Keratinocyte (primary cell): ENCODE results near the gene B3GNT4. TPM values are rescaled to one million over a fixed set of nuclear protein-coding genes. Genes with fewer than 3 reads are reported as not detected.

Experiments used
- DNase-seq: peaks from one replicate; pipeline ENCODE4 v3.0.0-alpha.2; 2011; ENCODE audit warnings: low read depth, missing footprints, low spot score
- FAIRE-seq: peaks from 2 replicates; lab custom pipeline; 2011; peaks lifted over from hg19 to GRCh38; lab: Jason Lieb, UNC
- H2AFZ ChIP-seq: 2 replicates; pipeline ENCODE4 v1.6.0; 2012; ENCODE audit warnings: low read length, control low read depth, inconsistent platforms; ENCODE audit not compliant: control insufficient read depth
- H3K27ac ChIP-seq: 2 replicates; pipeline ENCODE4 v1.5.1; 2011; ENCODE audit warnings: low read length; ENCODE audit not compliant: control insufficient read depth, insufficient read depth
- H3K27me3 ChIP-seq: 3 replicates; pipeline ENCODE4 v1.6.0; 2011; ENCODE audit warnings: low read length; ENCODE audit not compliant: control insufficient read depth, insufficient read depth; ENCODE audit errors: extremely low read depth
- H3K36me3 ChIP-seq, 2 experiments: 2 replicates in 1 of 2; 3 replicates in 1 of 2; pipeline ENCODE4 v1.5.1; 2011; ENCODE audit warnings: low read length in 2 of 2, mild to moderate bottlenecking in 1 of 2; ENCODE audit not compliant: control insufficient read depth in 2 of 2, insufficient read depth in 2 of 2; ENCODE audit errors: extremely low read depth in 1 of 2
- H3K4me1 ChIP-seq: 3 replicates; pipeline ENCODE4 v1.5.1; 2011; ENCODE audit warnings: low read length; ENCODE audit not compliant: control insufficient read depth, insufficient read depth; ENCODE audit errors: extremely low read depth
- H3K4me2 ChIP-seq: 3 replicates; pipeline ENCODE4 v1.6.0; 2011; ENCODE audit warnings: low read depth, low read length; ENCODE audit not compliant: control insufficient read depth, insufficient read depth; ENCODE audit errors: extremely low read depth
- H3K4me3 ChIP-seq, 3 experiments: fragments of 200-600 bp in 1 of 3; sonication (generic) in 1 of 3; 2 replicates in 2 of 3; 3 replicates in 1 of 3; pipeline ENCODE4 v1.5.1; 2011 to 2016; ENCODE audit warnings: low read length in 3 of 3, mild to moderate bottlenecking in 3 of 3, control low read depth in 2 of 3, inconsistent platforms in 1 of 3, low read depth in 1 of 3, mixed read lengths in 1 of 3, mixed run types in 1 of 3, moderate library complexity in 1 of 3; ENCODE audit not compliant: control insufficient read depth in 2 of 3, insufficient read depth in 2 of 3; ENCODE audit errors: extremely low read depth in 1 of 3
- H3K79me2 ChIP-seq: 2 replicates; pipeline ENCODE4 v1.6.0; 2012; ENCODE audit warnings: low read length; ENCODE audit not compliant: control insufficient read depth, insufficient read depth
- H3K9ac ChIP-seq: 3 replicates; pipeline ENCODE4 v1.6.0; 2011; ENCODE audit warnings: low read length; ENCODE audit not compliant: control insufficient read depth, insufficient read depth; ENCODE audit errors: extremely low read depth
- H3K9me1 ChIP-seq: 3 replicates; pipeline ENCODE4 v1.6.0; 2011; ENCODE audit warnings: low read length; ENCODE audit not compliant: control insufficient read depth, insufficient read depth; ENCODE audit errors: extremely low read depth
- H3K9me3 ChIP-seq: 2 replicates; pipeline ENCODE4 v1.5.1; 2012; ENCODE audit warnings: low read depth, low read length; ENCODE audit not compliant: control insufficient read depth
- H4K20me1 ChIP-seq: 3 replicates; pipeline ENCODE4 v1.6.0; 2011; ENCODE audit warnings: low read length; ENCODE audit not compliant: control insufficient read depth, insufficient read depth; ENCODE audit errors: extremely low read depth
- EZH2 ChIP-seq: IDR thresholded peaks from one replicate; pipeline ENCODE4 v1.6.1; 2012; ENCODE audit warnings: inconsistent platforms, mild to moderate bottlenecking, low read length, moderate library complexity
- dilution Hi-C: fragments of 300-500 bp; cut with MboI; formaldehyde crosslinking; loops from one replicate; pipeline ENCODE4 v1.7.0; 2020; ENCODE audit warnings: low sequenced_read_pairs; ENCODE audit not compliant: extremely low pct_ligation_motif_present
- polyA plus RNA-seq, 5 experiments: library from polyadenylated mRNA; depleted of rRNA in 3 of 5; stranded (reverse) in 3 of 5; stranded (forward) in 1 of 5; unstranded in 1 of 5; fragments of >200 nt; gene quantifications; 1 replicate in 1 of 5; 2 replicates in 3 of 5; 3 replicates in 1 of 5; pipeline versions ENCODE4 v1.2.1 to v1.2.3, GENCODE V29; 2011 to 2012; ENCODE audit warnings: missing spikeins in 2 of 5, low read depth in 1 of 5, low replicate concordance in 1 of 5
- TF ChIP-seq, protein P1 (sequence below), 3 experiments: IDR thresholded peaks in 1 of 3; conservative IDR thresholded peaks in 1 of 3; optimal IDR thresholded peaks in 1 of 3; 2 replicates in 2 of 3; 3 replicates in 1 of 3; pipeline versions ENCODE3 to v1.5.1; 2011; ENCODE audit warnings: low read length in 3 of 3, mild to moderate bottlenecking in 3 of 3, moderate library complexity in 2 of 3, control low read depth in 1 of 3, inconsistent platforms in 1 of 3; ENCODE audit not compliant: insufficient read depth in 2 of 3; ENCODE audit errors: extremely low read depth in 1 of 3

The B3GNT4 gene
- polyA plus RNA-seq, 1 donor (not counting 4 experiments of a cell fraction or from before 2014, with no cell fraction given) = 1.7 TPM

DNA sequence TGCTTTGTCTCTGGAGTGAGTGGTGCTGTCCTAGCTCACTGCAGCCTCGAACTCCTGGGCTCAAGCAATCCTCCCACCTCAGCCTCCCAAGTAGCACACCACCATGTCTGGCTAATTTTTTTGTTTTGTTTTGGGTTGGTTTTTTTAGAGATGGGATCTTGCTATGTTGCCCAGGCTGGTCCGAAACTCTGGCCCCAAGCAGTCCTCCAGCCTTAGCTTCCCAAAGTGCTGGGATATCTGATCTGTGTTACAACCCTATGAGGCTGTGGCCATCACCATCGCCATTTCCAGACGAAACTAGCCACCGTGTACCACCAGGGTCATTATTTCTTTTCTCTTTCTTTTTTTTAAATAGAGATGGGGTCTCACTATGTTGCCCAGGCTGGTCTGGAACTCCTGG is 32.1 kb upstream of the B3GNT4 start:
- Histone ChIP-seq H3K4me2 (no peak overlapping the region), H3K9me1 (no peaks in the 10 kb centered on the region), H4K20me1 (no peaks in the 10 kb centered on the region), H3K4me1 (no peaks in the 10 kb centered on the region), H3K27me3 (peaks cover 8% of the 10 kb centered on the region), H3K9ac (no peak overlapping the region), H3K79me2 (no peaks in the 10 kb centered on the region), H3K4me3 (no peak overlapping the region), H2AFZ (no peak overlapping the region), H3K36me3 (no peaks in the 10 kb centered on the region), H3K9me3 (no peaks in the 10 kb centered on the region), H3K27ac (no peak overlapping the region)
- TF ChIP-seq EZH2 = no peak
- TF ChIP-seq, protein P1, sequence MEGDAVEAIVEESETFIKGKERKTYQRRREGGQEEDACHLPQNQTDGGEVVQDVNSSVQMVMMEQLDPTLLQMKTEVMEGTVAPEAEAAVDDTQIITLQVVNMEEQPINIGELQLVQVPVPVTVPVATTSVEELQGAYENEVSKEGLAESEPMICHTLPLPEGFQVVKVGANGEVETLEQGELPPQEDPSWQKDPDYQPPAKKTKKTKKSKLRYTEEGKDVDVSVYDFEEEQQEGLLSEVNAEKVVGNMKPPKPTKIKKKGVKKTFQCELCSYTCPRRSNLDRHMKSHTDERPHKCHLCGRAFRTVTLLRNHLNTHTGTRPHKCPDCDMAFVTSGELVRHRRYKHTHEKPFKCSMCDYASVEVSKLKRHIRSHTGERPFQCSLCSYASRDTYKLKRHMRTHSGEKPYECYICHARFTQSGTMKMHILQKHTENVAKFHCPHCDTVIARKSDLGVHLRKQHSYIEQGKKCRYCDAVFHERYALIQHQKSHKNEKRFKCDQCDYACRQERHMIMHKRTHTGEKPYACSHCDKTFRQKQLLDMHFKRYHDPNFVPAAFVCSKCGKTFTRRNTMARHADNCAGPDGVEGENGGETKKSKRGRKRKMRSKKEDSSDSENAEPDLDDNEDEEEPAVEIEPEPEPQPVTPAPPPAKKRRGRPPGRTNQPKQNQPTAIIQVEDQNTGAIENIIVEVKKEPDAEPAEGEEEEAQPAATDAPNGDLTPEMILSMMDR (optimal IDR thresholded peaks at IDR 0.05 in 1 of 3, IDR thresholded peaks at IDR 0.05 in 1 of 3, conservative IDR thresholded peaks at IDR 0.05 in 1 of 3; ENCODE audit: extremely low read depth in 1 of 3, insufficient read depth in 2 of 3, low read length in 3 of 3) = no peak
- no peak for DNase-seq
- dilution Hi-C loops = no loop called here
- no peak for FAIRE-seq

DNA sequence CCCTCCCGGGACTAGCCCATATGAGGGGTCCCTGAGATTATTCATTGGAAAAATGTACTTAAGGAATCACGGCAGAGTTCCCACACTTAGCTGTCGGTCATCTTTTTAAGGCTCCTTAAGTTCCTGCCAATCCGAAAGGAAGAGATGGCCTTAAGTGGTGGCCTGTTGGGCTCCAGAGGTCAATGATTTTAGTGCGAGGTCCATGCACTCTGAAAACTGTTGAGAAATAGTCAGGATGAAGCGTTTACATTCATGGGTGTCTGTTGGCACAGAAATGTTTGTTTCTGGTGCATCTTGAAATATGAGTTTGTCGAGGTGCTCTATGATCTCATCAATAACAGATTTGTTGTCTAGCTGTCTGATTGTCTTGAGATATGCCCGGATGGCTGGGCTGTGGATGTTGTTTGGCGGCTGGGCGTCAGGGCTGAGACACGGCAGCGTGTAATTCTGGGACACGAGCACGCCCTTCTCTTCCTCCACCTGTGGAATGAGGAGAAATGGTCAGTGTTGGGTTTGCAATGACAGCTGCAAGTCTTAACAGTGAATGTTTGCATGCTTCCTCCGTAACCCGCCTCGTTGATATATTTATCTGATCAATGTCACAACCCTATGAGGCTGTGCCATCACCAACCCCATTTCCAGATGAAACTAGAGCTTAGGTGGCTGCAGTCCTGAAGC is 31.1 kb upstream of the B3GNT4 start:
- H3K36me3 ChIP-seq = no peaks in the 10 kb centered on the region
- H3K79me2 ChIP-seq = no peaks in the 10 kb centered on the region
- DNase-seq (no peak), FAIRE-seq (no peak)
- H3K4me3 ChIP-seq = no peak overlapping the region
- dilution Hi-C loops = no loop called here
- H3K9me3 ChIP-seq = no peaks in the 10 kb centered on the region
- H3K27me3 ChIP-seq = peaks cover 8% of the 10 kb centered on the region
- H3K27ac ChIP-seq = no peak overlapping the region
- no peaks in the 10 kb centered on the region for H3K4me1 ChIP-seq
- H4K20me1 ChIP-seq = no peaks in the 10 kb centered on the region
- H3K9ac ChIP-seq = no peak overlapping the region
- H2AFZ ChIP-seq = no peak overlapping the region
- H3K4me2 ChIP-seq = no peak overlapping the region
- TF ChIP-seq, protein P1 (optimal IDR thresholded peaks at IDR 0.05 in 1 of 3, IDR thresholded peaks at IDR 0.05 in 1 of 3, conservative IDR thresholded peaks at IDR 0.05 in 1 of 3; ENCODE audit: extremely low read depth in 1 of 3, insufficient read depth in 2 of 3, low read length in 3 of 3) = no peak
- TF ChIP-seq EZH2 = no peak
- H3K9me1 ChIP-seq = no peaks in the 10 kb centered on the region
